SK-N-SH treated with all-trans-retinoic acid at 6 μM for 48 hours (cell line): ENCODE measurements around the gene PSME1.

Source experiments
- GLIS3 ChIP-seq: fragments of 250-450 bp; sonication (Bioruptor Pico); IDR thresholded peaks from 2 replicates; pipeline ENCODE4 v1.5.0; 2020; ENCODE audit warnings: mild to moderate bottlenecking, moderate library complexity
- PATZ1 ChIP-seq: fragments of 250-450 bp; sonication (Bioruptor Pico); IDR thresholded peaks from 2 replicates; pipeline ENCODE4 v1.8.0; 2020; ENCODE audit warnings: mild to moderate bottlenecking, moderate library complexity, borderline replicate concordance
- SNAI2 ChIP-seq: fragments of 250-450 bp; sonication (Bioruptor Pico); IDR thresholded peaks from 2 replicates; pipeline ENCODE4 v1.5.0; 2020; ENCODE audit warnings: mild to moderate bottlenecking, moderate library complexity
- TSHZ2 ChIP-seq: fragments of 250-450 bp; sonication (Bioruptor Pico); IDR thresholded peaks from 2 replicates; pipeline ENCODE4 v1.5.0; 2020; ENCODE audit warnings: mild to moderate bottlenecking, moderate library complexity
- ZFP3 ChIP-seq: fragments of 250-450 bp; sonication (Bioruptor Pico); IDR thresholded peaks from 2 replicates; pipeline ENCODE4 v1.5.0; 2020; ENCODE audit warnings: mild to moderate bottlenecking, moderate library complexity
- ZNF565 ChIP-seq: fragments of 450-650 bp; formaldehyde crosslinking; conservative IDR thresholded peaks from 2 replicates; pipeline ENCODE4 v1.5.0; 2020; ENCODE audit warnings: low read depth, mild to moderate bottlenecking, moderate library complexity
- ZNF8 ChIP-seq: fragments of 450-650 bp; formaldehyde crosslinking; IDR thresholded peaks from 2 replicates; pipeline ENCODE4 v1.5.0; 2020; ENCODE audit warnings: mild to moderate bottlenecking, moderate library complexity

DNA sequence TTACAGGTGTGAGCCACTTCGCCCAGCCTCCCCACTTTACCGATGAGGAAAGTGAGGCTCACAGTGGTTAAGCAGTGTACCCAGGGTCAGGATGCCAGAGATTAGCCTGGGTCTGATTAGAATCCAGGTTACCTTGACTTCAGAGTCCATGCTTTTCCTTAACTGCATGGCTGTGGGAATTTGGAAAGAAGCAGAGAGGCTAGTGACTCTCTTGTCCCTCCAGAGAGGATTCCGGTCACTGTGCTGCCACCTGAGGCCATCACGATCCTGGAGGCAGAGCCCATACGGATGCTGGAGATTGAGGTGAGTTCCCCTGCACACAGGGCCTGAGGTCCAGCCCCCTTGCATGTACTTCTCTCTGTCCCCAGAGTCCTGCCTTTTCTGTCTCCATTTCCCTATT, 40.6 kb downstream of the PSME1 start:
- TF ChIP-seq SNAI2 (no peak), TSHZ2 (CRISPR knock-in tag) (no peak), ZNF8 (CRISPR knock-in tag) (no peak), ZNF565 (no peak), PATZ1 (no peak), GLIS3 (CRISPR knock-in tag) (no peak), ZFP3 (CRISPR knock-in tag) (no peak)
